Upper lobe of left lung (tissue), 4 donors: Measurements from ENCODE around the gene CBS.

ENCODE experiments used
- CTCF ChIP-seq, 6 experiments: fragments of 450-650 bp in 4 of 6; fragments of 200-600 bp in 2 of 6; sonication (generic) in 2 of 6; IDR thresholded peaks; one replicate each; pipeline ENCODE4 v1.5.1; 2016 to 2019; ENCODE audit warnings: antibody characterized with exemption in 6 of 6
- POLR2A ChIP-seq, 4 donors: fragments of 450-650 bp; IDR thresholded peaks; one replicate each; pipeline ENCODE4 v1.5.1; 2016 to 2017; ENCODE audit warnings: antibody characterized with exemption in 4 of 4, mild to moderate bottlenecking in 2 of 4
- POLR2AphosphoS5 ChIP-seq, 2 donors: sonication (generic); formaldehyde crosslinking; IDR thresholded peaks; one replicate each; pipeline ENCODE4 v1.5.1; 2017; ENCODE audit warnings: antibody characterized with exemption in 2 of 2

DNA sequence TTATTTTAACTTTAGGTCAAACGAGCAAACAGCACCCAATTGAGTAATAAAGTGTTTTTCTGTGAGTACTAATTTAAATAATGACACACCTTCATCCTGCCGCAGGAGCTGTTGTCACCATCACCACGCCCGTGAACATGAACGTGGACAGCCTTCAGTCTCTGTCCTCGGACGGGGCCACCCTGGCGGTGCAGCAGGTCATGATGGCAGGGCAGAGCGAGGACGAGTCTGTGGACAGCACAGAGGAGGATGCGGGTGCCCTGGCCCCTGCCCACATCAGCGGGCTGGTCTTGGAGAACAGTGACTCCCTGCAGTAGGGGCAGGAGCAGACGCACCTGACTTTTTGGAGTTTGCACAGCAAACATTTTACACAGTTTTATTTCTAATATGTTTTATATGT, 45.9 kb downstream of the CBS start:
- no peak for TF ChIP-seq CTCF (IDR thresholded peaks at IDR 0.05)
- TF ChIP-seq POLR2AphosphoS5 (IDR thresholded peaks at IDR 0.05), result no peak
- no peak for TF ChIP-seq POLR2A (IDR thresholded peaks at IDR 0.05)
